Effector CD8-positive, alpha-beta T cell (primary cell): ENCODE data around the gene SLC35A5.
A peak's percentile ranks its signal among the peaks of the same experiment; 100 is the strongest.
"Not testable (repeated sequence)": the region's sequence is repeated elsewhere in the genome, so short reads cannot be mapped to it uniquely, and the experiment has no call there.

ENCODE experiments used
- DNase-seq: peaks from one replicate; lab custom pipeline; 2025; lab: John Stamatoyannopoulos, UW
- total RNA-seq, 4 experiments: gene quantifications; one replicate each; lab custom pipeline; 2026; lab: John Stamatoyannopoulos, UW

SLC35A5 gene, protein sequence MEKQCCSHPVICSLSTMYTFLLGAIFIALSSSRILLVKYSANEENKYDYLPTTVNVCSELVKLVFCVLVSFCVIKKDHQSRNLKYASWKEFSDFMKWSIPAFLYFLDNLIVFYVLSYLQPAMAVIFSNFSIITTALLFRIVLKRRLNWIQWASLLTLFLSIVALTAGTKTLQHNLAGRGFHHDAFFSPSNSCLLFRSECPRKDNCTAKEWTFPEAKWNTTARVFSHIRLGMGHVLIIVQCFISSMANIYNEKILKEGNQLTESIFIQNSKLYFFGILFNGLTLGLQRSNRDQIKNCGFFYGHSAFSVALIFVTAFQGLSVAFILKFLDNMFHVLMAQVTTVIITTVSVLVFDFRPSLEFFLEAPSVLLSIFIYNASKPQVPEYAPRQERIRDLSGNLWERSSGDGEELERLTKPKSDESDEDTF
- total RNA-seq = 17.4 to 34.6 (median 25.9) reads per million in 4 experiments

GRCh38 chr3:112561734-112562529 lies at the start of gene SLC35A5, which contains the start of gene ATG3:
TSS of gene SLC35A5 (plus strand) at chr3:112562045. CDS start at chr3:112563404, 1,359 bp downstream.
TSS of gene ATG3 (minus strand) at chr3:112561962. CDS start at chr3:112561528, 434 bp downstream.
- DNase-seq = peak; percentile 98

DNA sequence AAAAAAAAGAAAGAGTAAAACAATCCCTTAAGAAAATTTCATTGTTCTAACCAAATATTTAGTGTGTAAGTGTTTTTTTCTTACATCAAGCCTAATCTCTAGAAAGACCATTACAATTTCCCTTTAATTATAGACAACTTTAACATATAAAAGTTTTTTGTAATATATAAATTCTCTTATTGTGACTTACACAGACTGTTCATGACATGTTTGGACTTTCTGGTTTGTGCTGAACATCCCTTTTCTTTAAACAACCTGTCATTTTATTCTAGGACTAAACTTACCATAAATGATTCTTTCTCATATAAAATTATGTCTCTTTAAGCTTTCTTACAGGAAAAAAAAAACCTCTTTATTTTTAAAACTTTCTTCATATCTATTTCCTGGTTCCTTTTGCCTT lies 49.5 kb upstream of the SLC35A5 start:
- DNase-seq = no peak

DNA sequence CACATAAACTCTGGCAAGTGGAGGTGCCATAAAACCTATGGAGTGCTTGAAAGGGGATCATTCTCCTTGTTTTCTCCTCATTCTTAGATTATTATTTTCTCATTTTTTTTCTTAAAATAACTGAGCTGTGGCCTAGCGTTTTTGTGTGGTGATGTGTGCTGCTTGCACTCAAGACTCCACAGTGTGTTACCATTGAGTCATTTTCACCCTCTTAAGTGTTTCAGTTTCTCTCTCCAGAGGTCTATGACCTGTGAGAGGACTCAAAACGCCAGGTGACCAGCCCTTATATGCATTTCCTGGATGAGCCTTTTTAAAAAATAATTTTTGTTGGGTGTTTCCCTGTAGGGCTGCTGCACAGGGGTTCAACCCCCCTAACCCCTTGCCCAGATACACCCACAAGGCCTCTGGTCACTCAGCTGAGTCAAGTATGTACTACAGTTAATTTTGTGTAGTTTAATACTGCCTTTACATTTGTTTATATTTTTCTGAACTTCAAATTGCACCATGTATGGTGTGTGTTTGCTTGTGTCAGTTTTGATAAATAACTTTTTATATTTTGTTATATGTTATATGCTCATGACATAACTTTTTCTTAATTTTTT lies 47.2 kb upstream of the SLC35A5 start:
- DNase-seq = no peak

- DNase-seq = not testable (repeated sequence)
These were observed 42.9 kb upstream of the SLC35A5 start for GRCh38 chr3:112518970-112519369.

GRCh38 chr3:112519424-112520001 lies 42.3 kb upstream of the SLC35A5 start:
- DNase-seq = no peak

DNA sequence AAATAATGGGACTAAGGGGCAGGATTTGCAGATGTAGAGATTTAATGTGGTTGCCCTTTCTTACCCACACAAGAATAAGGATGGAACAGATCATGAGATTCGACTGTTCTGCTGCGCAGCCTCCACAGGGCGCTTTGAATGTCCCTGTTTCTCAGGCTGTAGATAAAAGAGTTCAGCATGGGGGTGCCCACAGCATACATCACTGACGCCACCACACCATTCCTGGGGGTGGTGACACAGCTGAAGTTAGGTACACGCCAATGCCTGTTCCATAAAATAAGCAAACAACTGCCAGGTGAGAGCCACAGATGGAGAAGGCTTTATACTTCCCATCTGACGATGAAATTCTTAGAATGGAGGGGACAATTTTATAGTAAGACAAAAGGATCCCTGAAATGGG lies 37.7 kb upstream of the SLC35A5 start:
- not testable (repeated sequence) for DNase-seq

DNA sequence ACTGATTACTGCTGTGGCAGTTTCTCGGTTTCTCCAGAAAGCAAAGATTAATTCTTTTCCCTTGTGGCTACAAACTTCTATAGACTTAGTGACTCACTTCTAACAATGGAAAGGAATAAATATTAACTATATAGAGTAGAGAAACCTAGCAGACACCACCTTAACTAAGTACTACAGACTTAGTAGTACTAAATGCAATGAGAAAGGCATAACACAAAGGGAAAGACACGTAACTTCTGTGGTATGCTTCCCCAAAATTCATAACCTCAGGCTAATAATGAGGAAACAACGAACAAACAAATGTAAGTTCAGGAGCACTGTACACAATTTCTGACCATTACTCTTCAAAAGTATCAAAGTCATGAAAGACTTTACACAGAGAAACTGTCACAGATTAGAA lies 31.3 kb upstream of the SLC35A5 start:
- no peak for DNase-seq

DNA sequence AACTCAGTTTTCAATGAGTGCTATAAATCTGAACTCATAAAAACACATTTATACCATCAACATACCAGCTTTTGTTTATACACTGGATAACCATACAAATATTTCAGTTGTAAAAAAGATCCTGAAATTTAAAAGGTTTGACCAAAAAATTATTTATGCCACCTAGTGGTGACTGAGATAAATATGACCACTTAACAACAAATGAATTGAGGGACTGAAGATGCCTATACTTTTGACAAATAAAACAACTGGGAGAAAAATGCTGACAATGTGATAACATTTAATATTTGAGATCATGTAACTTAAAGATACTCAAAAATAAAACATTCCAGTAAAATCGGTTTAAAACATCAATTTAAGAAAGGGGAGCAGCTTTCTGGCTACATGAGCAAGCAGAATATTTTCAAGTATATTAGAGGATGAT lies 30.5 kb upstream of the SLC35A5 start:
- no peak for DNase-seq

GRCh38 chr3:112539825-112540650 lies 21.8 kb upstream of the SLC35A5 start:
- no peak for DNase-seq

DNA sequence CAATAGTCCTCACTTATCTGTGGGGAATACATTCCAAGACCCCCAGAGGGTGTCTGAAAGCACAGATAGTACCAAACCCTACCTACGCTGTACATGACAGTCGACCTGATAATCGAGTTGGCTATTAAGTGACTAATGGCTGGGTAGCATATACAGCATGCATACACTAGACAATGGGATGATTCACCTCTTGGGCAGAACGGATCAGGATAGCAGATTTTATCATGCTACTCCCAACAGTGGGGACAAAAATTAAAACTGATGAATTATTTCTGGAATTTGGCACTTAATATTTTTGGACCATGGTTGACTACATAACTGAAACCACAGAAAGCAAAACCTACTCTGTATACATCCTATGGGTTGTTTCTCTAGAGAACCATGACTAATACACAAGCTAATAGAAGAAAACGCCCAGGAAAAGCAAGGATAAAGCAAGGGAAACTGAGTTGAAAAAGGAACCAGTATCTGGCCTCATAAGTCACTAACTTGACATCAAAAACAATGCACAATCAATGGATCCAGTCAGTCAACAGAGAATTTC lies 15.6 kb upstream of the SLC35A5 start:
- no peak for DNase-seq

DNA sequence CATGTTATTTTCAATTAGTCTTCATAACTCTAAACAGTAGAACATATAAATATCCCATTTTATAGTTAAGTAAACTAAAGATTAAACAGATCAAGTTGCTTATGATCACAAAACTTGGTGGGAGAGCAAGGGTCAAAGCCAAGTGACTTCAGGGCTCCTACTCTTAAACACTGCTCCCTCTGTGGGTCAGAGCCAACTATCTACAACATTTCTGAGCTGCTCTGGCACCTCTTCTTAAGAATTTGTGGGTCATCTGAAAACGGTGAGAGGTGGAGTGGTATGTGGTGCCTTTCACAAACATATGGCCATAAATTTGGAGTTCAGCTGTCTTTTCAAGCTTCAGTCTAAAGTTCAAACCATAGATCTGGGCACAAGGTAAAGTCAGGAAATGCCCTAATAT lies 11.0 kb upstream of the SLC35A5 start:
- DNase-seq = no peak

DNA sequence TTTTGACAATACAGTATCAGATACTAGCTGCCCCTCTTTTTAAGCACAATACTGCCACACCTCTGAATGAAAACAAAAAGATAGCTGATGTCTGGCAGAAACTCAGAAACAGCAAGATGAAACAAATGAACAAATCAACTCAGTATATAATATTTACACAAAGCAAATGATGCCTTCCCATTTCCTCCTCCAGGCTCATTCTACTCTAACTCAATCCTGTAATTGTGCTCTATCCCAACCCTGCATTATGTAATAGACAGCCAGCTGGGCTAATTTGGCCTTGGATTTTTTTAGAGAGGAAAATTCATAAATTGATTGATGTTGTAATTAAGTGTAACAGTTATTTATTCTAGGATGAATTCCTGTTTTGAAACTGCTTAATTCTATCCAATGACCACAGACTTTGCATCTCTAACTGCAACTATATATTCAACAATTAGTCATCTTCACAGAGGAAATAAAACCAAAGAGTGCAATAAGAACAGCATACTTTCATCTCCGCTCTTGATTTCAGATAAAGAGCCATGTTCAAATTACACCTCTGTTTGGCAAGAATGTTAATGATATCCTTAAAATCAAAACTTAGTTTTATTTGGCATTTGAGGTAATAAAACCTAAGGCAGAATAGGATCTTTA lies 6.2 kb upstream of the SLC35A5 start:
- DNase-seq = no peak

GRCh38 chr3:112557976-112558375 lies 3.9 kb upstream of the SLC35A5 start:
- DNase-seq = no peak

- DNase-seq = no peak
These were observed 1.5 kb upstream of the SLC35A5 start for GRCh38 chr3:112560307-112560706.

DNA sequence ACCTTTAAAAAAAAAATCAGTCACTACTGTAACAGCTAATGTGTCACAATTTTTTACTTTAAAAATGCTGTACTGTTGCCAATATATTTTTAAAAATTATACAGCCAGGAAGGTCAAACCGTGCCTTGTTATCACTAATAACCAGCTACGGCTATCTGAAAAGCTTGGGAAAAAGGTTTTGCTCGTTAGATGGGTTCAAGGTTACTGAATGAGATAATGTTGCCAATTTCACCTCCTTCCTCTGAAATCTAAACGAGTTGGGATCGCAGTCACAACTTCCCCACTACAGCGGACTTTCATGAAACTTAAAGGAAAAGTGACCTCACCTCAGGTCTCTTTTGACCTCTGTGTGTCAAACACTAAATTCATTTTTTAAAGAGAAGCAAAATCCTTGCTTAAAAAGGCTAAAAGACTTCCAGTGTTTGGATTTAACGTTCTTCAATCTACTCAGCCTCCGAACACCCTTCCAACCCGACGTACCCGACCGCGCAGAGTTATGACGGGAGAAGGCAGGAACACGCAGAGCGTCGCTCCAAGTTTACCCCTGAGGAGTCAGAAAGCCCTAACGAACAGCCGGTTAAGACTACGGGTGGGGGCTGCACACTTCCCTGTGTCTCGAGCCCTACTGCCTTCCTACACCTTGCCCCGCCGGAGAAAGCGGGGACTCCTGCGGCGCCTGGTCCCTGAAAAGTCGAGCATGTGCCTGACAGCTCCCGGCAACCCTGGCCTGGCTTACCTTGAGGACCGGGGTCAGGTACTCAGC lies 943 bp upstream of the SLC35A5 start:
- peak; percentile 48 for DNase-seq

- DNase-seq = peak; percentile 81
These were observed 436 bp upstream of the SLC35A5 start for GRCh38 chr3:112561484-112561733.

DNA sequence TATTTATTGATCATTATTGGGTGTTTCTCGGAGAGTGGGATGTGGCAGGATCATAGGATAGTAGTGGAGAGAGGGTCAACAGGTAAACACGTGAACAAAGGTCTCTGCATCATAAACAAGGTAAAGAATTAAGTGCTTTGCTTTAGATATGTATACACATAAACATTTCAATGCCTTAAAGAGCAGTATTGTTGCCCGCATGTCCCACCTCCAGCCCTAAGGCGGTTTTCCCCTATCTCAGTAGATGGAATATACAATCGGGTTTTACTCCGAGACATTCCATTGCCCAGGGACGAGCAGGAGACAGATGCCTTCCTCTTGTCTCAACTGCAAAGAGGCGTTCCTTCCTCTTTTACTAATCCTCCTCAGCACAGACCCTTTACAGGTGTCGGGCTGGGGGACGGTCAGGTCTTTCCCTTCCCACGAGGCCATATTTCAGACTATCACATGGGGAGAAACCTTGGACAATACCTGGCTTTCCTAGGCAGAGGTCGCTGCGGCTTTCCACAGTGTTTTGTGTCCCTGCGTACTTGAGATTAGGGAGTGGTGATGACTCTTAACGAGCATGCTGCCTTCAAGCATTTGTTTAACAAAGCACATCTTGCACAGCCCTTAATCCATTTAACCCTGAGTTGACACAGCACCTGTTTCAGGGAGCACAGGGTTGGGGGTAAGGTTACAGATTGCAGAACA lies 2.5 kb downstream of the SLC35A5 start:
- DNase-seq = not testable (repeated sequence)

GRCh38 chr3:112564940-112565305 lies 3.1 kb downstream of the SLC35A5 start:
- DNase-seq = no peak

DNA sequence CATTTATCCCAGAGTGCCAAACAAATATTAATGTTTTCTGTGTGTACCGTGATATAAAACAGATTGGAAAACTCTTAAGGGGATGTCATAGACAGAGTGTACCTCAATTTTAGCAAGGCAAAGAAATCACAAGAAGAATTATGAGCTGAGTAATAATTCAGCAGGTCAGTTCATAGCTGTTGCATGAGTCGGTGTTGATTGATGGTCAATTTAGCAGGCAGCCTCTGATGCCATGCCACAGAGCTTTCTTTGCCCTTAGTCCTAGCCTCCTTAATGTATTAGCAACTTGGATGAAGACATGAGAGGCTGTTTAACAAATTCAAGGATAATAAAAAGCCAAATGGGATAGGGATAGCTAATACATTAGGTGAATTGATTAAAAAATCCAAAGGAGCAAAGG lies 6.8 kb downstream of the SLC35A5 start:
- no peak for DNase-seq
